HL-60 (cell line): Measurements from ENCODE around the gene SAMHD1.

Source experiments
- DNase-seq, 2 experiments: peaks; one replicate each; pipeline ENCODE4 v3.0.0-alpha.2; 2010 to 2020; ENCODE audit warnings: low read depth in 1 of 2, low spot score in 1 of 2
- H3K27ac ChIP-seq: fragments of 250-450 bp; sonication (Bioruptor Pico); replicated peaks from 2 replicates; pipeline ENCODE4 v1.5.1; 2020; ENCODE audit warnings: mild to moderate bottlenecking, moderate library complexity
- H3K27me3 ChIP-seq: fragments of 250-450 bp; sonication (Bioruptor Pico); 2 replicates; pipeline ENCODE4 v1.5.1; 2021; ENCODE audit warnings: mild to moderate bottlenecking, moderate library complexity; ENCODE audit not compliant: insufficient read depth, poor library complexity, severe bottlenecking
- H3K4me3 ChIP-seq: replicated peaks from 2 replicates; pipeline ENCODE4 v1.5.1; 2011; ENCODE audit warnings: mild to moderate bottlenecking, control low read depth, low read length; ENCODE audit not compliant: insufficient read depth
- GABPA ChIP-seq: IDR thresholded peaks from 2 replicates; pipeline ENCODE4 v1.6.1; 2012; ENCODE audit warnings: low read depth
- POLR2AphosphoS5 ChIP-seq: IDR thresholded peaks from 2 replicates; pipeline ENCODE4 v1.6.1; 2012; ENCODE audit warnings: low read depth
- SPI1 ChIP-seq: IDR thresholded peaks from 2 replicates; pipeline ENCODE4 v1.6.1; 2012; ENCODE audit warnings: low read depth, mild to moderate bottlenecking, borderline replicate concordance
- TF ChIP-seq, protein P1 (sequence below): IDR thresholded peaks from one replicate; pipeline ENCODE4 v1.5.1; 2011; ENCODE audit warnings: low read length, control low read depth, inconsistent platforms; ENCODE audit not compliant: insufficient read depth
- TF ChIP-seq, protein P2 (sequence below): IDR thresholded peaks from 2 replicates; pipeline ENCODE4 v1.6.1; 2012; ENCODE audit warnings: low read depth; ENCODE audit not compliant: insufficient replicate concordance

SAMHD1 gene

GRCh38 chr20:36859700-36860330 is 91.7 kb downstream of the SAMHD1 start:
- Histone ChIP-seq H3K27me3 (no peaks in the 10 kb centered on the region), H3K27ac (no peak overlapping the region), H3K4me3 (no peak overlapping the region)
- TF ChIP-seq, protein P1, sequence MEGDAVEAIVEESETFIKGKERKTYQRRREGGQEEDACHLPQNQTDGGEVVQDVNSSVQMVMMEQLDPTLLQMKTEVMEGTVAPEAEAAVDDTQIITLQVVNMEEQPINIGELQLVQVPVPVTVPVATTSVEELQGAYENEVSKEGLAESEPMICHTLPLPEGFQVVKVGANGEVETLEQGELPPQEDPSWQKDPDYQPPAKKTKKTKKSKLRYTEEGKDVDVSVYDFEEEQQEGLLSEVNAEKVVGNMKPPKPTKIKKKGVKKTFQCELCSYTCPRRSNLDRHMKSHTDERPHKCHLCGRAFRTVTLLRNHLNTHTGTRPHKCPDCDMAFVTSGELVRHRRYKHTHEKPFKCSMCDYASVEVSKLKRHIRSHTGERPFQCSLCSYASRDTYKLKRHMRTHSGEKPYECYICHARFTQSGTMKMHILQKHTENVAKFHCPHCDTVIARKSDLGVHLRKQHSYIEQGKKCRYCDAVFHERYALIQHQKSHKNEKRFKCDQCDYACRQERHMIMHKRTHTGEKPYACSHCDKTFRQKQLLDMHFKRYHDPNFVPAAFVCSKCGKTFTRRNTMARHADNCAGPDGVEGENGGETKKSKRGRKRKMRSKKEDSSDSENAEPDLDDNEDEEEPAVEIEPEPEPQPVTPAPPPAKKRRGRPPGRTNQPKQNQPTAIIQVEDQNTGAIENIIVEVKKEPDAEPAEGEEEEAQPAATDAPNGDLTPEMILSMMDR = no peak
- TF ChIP-seq SPI1 (no peak), POLR2AphosphoS5 (no peak), GABPA (no peak)
- TF ChIP-seq, protein P2, sequence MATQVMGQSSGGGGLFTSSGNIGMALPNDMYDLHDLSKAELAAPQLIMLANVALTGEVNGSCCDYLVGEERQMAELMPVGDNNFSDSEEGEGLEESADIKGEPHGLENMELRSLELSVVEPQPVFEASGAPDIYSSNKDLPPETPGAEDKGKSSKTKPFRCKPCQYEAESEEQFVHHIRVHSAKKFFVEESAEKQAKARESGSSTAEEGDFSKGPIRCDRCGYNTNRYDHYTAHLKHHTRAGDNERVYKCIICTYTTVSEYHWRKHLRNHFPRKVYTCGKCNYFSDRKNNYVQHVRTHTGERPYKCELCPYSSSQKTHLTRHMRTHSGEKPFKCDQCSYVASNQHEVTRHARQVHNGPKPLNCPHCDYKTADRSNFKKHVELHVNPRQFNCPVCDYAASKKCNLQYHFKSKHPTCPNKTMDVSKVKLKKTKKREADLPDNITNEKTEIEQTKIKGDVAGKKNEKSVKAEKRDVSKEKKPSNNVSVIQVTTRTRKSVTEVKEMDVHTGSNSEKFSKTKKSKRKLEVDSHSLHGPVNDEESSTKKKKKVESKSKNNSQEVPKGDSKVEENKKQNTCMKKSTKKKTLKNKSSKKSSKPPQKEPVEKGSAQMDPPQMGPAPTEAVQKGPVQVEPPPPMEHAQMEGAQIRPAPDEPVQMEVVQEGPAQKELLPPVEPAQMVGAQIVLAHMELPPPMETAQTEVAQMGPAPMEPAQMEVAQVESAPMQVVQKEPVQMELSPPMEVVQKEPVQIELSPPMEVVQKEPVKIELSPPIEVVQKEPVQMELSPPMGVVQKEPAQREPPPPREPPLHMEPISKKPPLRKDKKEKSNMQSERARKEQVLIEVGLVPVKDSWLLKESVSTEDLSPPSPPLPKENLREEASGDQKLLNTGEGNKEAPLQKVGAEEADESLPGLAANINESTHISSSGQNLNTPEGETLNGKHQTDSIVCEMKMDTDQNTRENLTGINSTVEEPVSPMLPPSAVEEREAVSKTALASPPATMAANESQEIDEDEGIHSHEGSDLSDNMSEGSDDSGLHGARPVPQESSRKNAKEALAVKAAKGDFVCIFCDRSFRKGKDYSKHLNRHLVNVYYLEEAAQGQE = no peak
- no peak for DNase-seq

GRCh38 chr20:36859282-36859555 is 92.3 kb downstream of the SAMHD1 start:
- Histone ChIP-seq H3K27me3 (no peaks in the 10 kb centered on the region), H3K27ac (no peak overlapping the region), H3K4me3 (no peak overlapping the region)
- no peak for TF ChIP-seq GABPA
- TF ChIP-seq, protein P1 = no peak
- DNase-seq = no peak

DNA sequence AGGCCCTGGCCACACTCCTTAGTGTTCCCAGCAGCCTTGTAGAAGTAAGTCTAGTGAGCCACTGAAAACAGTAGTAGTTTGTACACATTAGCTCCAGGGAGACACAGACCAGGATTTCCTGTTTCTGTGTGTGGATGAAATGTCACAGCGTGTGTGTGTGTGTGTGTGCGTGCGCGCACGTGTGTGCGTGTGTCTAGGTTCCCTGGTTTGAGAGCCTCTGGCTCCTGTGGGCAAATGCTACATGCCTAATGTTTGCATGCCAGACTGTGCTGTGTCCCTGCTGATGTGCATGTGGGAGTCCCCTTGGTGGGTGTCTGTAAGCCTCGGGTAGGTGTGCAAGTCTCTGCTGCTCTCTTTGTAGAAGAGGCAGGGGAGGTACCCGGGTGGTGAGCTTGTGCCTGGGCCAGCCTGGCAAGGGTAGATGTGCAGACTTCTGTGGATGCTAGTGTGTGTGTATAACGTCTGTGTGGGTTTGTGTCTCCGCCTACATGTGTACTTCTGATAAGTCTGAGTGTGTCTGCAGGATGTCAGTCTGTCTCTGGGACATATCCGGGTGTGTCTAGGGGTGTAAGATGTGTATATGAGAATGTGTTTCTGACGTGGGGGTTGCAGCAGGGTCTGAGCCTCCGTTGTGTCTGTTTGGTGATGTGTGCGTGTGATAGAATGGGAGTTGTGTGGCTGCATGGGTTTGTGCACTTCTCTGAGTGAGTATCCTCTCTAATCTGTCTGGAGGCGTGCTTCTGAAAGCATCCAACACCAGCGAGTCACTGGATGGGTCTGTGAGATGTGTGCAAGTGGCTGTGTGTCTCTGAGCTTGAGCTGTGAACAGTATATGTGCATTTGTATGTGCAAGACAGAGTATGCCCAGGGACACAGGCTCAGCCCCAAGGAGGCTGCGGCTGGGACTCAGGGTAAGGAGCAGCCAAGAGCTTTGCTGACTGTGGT is 94.5 kb downstream of the SAMHD1 start:
- Histone ChIP-seq H3K4me3 (no peak overlapping the region), H3K27me3 (no peaks in the 10 kb centered on the region), H3K27ac (0 out of 2 replicates have a peak overlapping the region, but pooled peaks have one; percentile 24)
- peak; percentile 52; the same call in 1 of the 2 replicates for TF ChIP-seq SPI1
- peak; percentile 23; the same call in 1 of the 2 replicates for TF ChIP-seq GABPA
- TF ChIP-seq POLR2AphosphoS5 = no peak
- DNase-seq = peak in 1 of 2 experiments; percentile 74

DNA sequence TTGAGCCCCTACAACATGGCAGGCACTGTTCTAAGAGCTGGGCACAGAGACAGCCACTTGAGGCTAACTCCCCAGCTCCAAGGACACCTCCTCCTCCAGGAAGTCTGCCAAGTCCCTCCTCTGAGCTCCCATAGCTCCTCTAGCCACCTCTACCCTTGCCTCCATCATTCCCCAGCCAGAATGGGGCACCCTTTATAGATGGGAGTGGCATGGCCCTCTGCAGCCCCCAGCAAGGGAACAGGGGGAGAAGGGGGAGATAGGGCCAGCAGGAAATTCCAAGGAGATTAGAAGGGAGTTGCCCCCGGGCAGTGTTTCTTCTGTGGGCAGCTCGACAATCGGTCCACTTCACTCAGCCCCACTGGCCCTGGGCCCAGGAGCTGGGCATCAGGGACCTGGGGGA is 95.3 kb downstream of the SAMHD1 start:
- DNase-seq = no peak
- Histone ChIP-seq H3K4me3 (no peak overlapping the region), H3K27me3 (no peaks in the 10 kb centered on the region), H3K27ac (0 out of 2 replicates have a peak overlapping the region, but pooled peaks have one; percentile 24)
- TF ChIP-seq SPI1 = no peak

DNA sequence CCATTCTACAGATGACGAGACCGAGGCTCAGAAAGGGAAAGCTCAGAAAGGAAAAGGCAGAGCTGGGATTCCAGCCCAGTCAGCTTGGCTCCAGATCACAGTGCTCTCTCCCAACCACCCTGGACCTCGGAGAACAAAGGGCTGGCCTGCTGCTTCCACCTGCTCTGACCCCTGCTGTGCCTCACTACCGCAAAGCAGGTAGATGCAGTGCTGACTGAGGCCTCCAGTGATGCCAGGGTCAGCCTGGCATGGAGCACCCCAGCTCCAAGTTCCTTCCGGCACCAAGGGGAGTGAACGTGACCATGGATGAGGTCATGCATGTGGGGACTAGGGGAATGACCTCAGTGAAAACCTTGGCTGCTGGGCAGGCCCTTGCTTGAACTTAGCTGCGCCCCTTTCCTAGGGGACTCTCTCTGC is 96.3 kb downstream of the SAMHD1 start:
- Histone ChIP-seq H3K27ac (no peak overlapping the region), H3K4me3 (no peak overlapping the region), H3K27me3 (no peaks in the 10 kb centered on the region)
- TF ChIP-seq, protein P2 = no peak
- no peak for TF ChIP-seq POLR2AphosphoS5
- TF ChIP-seq GABPA = no peak
- TF ChIP-seq SPI1 = no peak
- TF ChIP-seq, protein P1 = no peak
- DNase-seq = no peak
